HEK293T (cell line): Measurements from ENCODE around the gene ACTR1B.

ENCODE experiments used
- CTBP1 ChIP-seq: fragments of 450-650 bp; IDR thresholded peaks from 2 replicates; pipeline ENCODE4 v1.6.1; 2016; ENCODE audit warnings: borderline replicate concordance
- FOXK2 ChIP-seq: fragments of 450-650 bp; IDR thresholded peaks from 2 replicates; pipeline ENCODE4 v1.6.1; 2016; ENCODE audit warnings: mild to moderate bottlenecking
- FOXM1 ChIP-seq: fragments of 450-650 bp; IDR thresholded peaks from 2 replicates; pipeline ENCODE4 v1.6.1; 2017; ENCODE audit warnings: mild to moderate bottlenecking, borderline replicate concordance
- PKNOX1 ChIP-seq: fragments of 450-650 bp; IDR thresholded peaks from 2 replicates; pipeline ENCODE4 v1.6.1; 2016
- SUZ12 ChIP-seq: fragments of 450-650 bp; IDR thresholded peaks from 2 replicates; pipeline ENCODE4 v1.6.1; 2016; ENCODE audit warnings: mild to moderate bottlenecking
- ZNF384 ChIP-seq: fragments of 450-650 bp; IDR thresholded peaks from 2 replicates; pipeline ENCODE4 v1.6.1; 2016

DNA sequence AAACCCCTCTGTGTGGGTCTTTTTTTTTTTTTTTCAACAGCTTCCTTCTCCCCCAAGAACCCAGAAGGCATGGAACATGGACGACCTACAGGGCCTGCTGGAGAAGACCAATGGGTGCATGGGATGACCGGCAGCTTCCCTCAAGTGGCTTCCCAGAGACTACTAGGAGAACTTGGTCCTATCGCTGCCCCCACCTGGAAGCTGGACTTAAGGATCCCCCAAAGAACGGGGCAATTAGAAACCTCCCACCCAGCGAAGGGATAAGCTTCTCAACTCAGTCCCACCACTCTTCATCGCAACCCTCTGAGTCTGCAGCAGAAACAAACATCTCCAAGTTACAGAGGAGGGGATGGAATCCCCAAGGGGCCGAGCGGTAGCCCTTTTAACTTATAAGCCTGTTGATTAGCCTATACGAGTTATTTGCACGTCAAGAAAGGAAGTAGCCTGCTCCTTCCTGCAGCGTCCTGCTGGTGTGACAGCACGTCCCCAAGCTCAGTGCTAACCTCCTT is 1.4 kb downstream of the ACTR1B start:
- TF ChIP-seq FOXM1 (no peak), CTBP1 (no peak), SUZ12 (no peak), ZNF384 (no peak), PKNOX1 (no peak), FOXK2 (no peak)
